LNCaP clone FGC (cell line): ENCODE measurements around the gene POU2F2.

Experiments
- DNase-seq: peaks from one replicate; pipeline ENCODE4 v3.0.0-alpha.2; 2011; ENCODE audit warnings: low read depth
- H3K4me3 ChIP-seq: 2 replicates; pipeline ENCODE4 v1.5.1; 2011; ENCODE audit warnings: mild to moderate bottlenecking, low read depth, low read length, control low read depth
- CTCF ChIP-seq: IDR thresholded peaks from 2 replicates; pipeline ENCODE4 v1.5.1; 2012; ENCODE audit warnings: mild to moderate bottlenecking; ENCODE audit not compliant: control insufficient read depth, insufficient read depth; ENCODE audit errors: extremely low read depth

POU2F2 gene

DNA sequence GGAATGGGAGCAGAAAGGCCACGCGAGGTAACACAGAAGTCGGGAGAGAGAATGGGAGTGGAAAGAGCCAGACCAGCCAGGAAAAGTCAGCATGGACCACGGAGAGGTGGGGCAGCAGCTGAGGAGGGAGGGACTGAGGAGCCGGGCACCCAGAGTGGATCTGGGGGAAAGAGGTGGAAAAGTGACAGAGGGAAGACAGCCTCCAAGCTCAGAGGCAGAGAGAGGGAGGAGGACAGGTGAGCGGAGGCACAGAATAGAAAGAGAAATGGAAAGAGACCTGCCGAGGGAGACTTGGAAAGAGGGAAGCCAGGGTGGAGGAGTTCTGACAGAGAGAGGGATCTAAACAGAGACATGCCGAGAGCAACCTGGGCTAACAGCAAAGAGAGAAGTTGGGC is 63.9 kb downstream of the POU2F2 start:
- TF ChIP-seq CTCF: no peak
- no peak for DNase-seq
- H3K4me3 ChIP-seq: no peak overlapping the region

- no peak overlapping the region for H3K4me3 ChIP-seq
- DNase-seq: no peak
- TF ChIP-seq CTCF: no peak
These were observed 64.8 kb downstream of the POU2F2 start for GRCh38 chr19:42067315-42067888.

- DNase-seq: no peak
- TF ChIP-seq CTCF: no peak
- no peak overlapping the region for H3K4me3 ChIP-seq
These were observed 66.0 kb downstream of the POU2F2 start for GRCh38 chr19:42066075-42066754.

- no peak overlapping the region for H3K4me3 ChIP-seq
- no peak for TF ChIP-seq CTCF
- DNase-seq: no peak
These were observed 66.7 kb downstream of the POU2F2 start for GRCh38 chr19:42065511-42065910.

- no peak for DNase-seq
- TF ChIP-seq CTCF: no peak
- no peak overlapping the region for H3K4me3 ChIP-seq
These were observed 67.2 kb downstream of the POU2F2 start for GRCh38 chr19:42065051-42065450.

DNA sequence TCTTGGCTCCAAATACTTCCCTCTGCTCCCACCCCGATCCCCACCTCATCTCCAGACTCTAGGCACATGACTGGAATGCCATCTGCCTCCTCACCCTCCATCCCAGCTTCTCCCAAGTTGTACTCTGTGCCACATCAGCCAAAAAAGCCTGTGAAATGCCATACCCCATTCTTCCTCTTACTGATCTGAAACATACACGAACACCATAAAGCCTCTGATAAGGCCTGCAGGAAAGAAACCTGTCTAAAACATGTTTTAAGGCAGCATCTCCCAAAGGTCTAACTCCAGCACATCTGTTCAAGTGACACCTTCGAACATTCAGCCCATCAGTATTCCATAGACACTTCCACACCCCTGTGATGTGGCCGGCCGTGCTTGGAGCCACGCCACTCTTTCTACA is 67.8 kb downstream of the POU2F2 start:
- no peak overlapping the region for H3K4me3 ChIP-seq
- no peak for TF ChIP-seq CTCF
- no peak for DNase-seq

DNA sequence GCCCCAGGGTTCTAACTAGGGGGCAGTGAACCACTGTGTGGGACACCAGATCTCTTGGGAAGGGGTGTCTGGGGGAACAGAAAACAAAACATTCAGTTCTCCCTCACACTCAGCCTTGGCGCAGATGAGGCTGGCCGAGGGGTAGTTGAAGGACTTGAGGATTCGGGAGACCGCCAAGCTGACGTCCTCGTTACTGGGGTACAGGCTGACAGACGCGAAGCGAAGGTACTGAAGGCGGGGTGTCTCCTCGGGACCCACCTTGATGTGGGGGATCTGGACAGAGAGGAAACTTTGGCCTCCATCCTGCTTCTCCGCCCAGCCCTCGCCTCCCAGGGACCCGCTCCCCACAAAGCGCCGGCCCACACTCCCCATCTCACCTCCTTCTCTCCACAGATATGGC is 69.9 kb downstream of the POU2F2 start:
- TF ChIP-seq CTCF: no peak
- H3K4me3 ChIP-seq: no peak overlapping the region
- no peak for DNase-seq
